Left forelimb (tissue), 1 donor: Measurements from ENCODE around the gene DNAJC27.
"Not testable (repeated sequence)": the region's sequence is repeated elsewhere in the genome, so short reads cannot be mapped to it uniquely, and the experiment has no call there.

ENCODE experiments used
- DNase-seq: peaks from one replicate; pipeline ENCODE4 v3.0.0-alpha.2; 2018; ENCODE audit warnings: low spot score

DNAJC27 gene

DNA sequence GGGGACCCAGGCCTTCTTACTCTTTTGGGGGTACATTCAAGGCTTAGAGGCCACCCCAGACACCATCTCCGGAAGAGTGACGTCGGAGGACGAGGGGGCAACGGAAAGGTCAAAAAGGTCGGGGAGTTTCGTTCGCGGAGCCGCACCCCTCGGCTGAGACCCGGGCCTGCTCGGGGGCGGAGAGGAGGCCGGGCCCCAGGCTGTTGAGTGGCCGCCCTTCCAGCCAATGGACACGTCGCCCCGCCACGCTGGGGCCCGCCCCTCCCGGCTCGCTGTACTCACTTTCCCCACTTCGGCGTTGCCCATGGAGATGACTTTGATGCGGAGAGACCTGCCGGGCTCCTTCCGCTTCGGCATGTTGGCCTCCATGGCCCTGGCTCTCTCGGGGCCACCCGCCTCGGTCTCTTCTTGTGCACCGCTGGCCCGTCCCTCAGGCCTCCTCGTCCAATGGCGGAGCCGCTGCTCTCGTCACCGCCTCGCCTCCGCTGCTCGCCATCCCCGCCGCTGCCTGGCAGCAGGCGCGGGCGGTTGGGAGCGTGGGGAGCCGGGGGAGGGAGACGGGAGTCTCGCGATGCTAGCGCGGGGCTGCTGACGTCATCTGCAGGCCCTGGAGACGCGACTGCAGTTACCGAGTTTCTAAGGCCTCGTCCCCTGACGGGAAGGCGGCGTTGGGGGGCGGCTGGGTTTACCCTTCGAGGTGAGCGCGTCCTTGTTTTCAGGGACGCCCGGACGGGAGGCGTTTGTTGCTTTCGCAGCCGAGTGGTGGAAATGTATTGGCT, at the start of gene DNAJC27:
TSS of gene DNAJC27 (minus strand) at position 420 of the 779 bp plus-strand sequence. CDS start at position 369, 51 bp downstream.
- peak; percentile 99 for DNase-seq

DNA sequence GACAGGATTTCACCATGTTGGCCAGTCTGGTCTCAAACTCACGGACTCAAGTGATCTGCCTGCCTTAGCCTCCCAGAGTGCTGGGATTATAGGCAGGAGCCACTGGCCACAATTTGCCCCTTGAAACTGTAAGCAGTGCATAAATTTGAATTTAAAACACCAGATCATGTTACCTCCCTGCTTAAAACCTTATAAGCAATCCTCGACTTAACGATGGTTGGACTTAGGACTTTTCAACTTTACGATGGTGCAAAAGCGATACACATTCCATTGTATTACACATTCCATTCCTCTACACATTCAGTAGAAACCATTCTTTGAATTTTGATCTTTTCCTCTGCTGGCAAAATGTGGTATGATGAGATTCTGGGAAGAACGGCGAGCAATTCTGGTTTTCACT, 46.9 kb upstream of the DNAJC27 start:
- no peak for DNase-seq

DNA sequence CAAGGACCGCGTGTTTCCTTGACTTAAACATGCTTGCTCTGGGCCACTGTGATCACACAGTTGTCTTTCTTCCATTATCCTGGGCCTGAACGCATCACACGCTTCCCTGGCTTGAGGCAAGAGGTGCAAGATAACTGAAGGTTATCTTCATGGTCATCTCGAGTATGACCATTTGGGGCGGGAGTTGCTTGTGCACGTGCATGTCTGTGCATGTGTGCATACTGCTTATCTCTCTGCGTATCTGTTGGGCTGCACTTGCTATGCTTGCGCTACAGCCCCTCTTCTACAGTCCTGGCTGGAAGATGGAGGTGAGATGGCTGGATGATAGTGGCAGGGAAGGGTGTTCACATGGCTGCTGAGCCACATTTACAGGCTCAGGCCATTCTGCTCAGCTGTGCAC, 42.9 kb upstream of the DNAJC27 start:
- DNase-seq = no peak

DNA sequence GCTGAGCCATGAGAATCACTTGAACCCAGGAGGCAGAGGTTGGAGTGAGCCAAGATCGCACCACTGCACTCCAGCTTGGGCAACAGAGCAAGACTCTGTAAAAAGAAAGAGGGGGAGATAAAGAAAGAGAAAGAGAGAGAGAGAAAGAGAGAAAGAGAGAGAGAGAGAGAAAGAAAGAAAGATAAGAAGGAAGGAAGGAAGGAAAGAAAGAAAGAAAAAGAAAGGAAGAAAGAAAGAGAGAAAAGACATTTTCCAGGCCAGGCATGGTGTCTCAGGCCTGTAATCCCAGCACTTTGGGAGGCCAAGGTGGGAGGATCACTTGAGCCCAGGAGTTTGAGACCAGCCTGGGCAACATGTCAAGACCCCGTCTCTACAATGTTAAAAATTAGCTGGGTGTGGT, 39.6 kb upstream of the DNAJC27 start:
- DNase-seq = not testable (repeated sequence)

DNA sequence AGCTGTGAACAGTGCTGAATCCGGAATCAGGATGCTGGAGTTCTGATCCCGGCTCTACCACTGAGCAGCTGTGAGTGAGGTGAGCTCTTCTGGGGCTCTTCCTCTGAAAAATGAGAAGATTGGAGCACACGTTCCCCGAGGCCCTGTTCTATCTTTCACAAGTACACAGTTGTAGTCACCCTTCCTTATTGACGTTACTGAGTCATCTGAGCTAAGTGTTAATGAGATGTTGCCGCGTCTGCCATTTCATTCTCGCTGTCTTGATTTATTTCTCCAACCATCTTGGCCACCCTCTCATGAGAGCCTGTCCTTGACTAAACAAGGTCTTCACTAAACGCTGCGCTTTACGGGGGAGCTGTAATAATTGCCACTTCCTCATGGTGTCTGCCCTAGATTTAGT, 38.2 kb upstream of the DNAJC27 start:
- no peak for DNase-seq

DNA sequence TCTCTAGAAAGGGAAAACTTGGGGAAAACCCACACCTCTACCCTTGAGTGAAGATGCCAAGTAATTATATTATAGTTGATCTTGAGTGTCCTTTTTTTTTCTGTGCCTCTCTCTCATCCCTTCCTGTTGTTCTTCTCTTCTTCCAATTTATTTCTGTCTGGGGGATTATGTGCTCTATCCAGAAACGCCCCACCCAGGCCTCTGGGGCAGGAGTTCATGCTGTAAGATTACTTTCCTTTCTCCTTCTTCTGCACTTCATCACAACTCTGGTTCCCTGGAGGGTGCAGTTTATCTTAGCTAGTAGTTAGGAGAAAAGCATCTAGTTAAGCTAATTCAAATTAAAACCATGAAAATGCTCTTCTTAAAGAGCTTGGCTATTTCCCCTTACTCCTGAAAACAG, 30.3 kb upstream of the DNAJC27 start:
- DNase-seq = no peak

DNA sequence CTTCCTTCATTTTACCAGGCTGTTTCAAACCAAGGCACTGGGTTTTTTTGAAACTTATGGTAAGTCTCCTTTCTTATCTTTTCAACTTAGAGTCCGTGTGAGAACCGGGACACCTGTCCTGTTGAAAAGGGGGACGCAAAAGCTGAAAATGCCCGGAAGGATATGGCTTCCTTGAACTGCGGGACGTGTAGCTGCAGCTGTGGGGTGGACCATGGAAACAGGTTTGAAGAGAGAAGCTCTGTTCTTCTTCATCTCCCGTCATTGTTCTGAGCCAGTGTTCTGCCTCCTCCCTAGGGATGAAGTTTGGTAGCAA, 29.5 kb upstream of the DNAJC27 start:
- no peak for DNase-seq

DNA sequence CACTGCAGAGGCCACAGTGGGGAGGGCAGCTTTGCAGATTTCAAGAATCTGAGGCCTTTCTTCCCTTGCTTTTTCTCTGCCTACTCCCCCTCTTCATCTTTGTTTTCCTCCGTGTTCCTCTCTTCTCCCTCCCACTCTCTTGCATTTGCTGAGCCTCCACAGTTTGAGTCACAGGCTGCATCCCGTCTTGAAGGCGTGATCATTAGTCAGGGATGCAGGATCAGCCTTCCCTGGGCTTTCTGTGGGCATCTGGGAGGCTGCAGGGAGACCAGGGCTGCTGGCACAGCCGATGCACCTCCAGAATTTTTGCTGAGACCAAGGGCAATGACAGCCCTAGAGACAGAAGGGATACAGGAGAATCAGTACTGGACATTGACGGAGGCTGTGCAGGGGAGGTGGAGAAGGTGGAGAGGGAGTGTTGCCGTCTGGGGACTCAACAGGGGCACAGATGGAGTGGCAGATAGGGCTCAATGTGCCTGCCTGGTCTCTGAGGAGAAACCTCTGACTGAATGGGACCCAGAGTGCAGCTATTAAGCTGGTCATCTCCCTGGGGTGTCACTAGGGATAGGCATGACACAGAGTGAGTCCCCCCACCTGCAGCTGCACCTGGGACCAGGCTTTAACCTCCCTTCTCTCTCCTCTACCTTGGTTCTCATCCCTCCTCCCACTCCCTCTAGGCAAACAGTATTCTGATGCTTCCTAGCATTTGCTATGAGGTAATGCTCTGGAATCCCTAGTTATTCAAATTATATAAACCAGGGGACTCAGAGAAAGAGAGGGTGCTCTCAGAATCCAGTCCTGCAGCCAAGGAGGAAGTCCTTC, 29.0 kb upstream of the DNAJC27 start:
- no peak for DNase-seq

DNA sequence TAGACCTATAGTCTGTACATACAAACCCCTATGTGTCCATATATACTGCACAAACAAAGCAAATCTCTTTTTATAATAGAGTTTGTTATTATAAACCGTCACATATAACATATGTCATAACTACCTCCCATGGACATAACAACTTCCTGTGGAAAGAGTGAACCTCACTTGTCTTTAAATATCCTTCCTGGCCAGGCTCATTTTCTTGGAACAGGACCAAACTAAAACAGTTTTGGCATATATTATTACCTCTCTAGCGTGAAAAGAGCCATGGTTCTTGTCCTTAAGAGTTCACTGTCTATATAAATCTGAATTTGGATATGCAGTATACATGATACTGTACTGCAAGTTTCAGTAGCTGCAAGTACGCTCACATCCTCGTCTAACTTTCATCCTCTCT, 28.3 kb upstream of the DNAJC27 start:
- no peak for DNase-seq

DNA sequence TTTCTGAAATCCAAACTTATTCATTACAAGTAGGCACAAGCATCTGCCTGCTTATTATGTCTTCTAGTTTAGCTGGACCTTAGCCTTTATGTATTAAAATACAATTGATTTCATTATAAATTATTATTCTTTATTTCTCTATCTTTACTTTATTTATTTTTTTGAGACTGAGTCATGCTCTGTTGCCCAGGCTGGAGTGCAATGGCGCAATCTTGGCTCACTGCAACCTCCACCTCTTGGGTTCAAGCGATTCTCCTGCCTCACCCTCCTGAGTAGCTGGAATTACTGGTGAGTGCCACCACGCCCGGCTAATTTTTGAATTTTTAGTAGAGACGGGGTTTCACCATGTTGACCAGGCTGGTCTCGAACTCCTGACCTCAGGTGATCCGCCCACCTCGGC, 27.3 kb upstream of the DNAJC27 start:
- not testable (repeated sequence) for DNase-seq

DNA sequence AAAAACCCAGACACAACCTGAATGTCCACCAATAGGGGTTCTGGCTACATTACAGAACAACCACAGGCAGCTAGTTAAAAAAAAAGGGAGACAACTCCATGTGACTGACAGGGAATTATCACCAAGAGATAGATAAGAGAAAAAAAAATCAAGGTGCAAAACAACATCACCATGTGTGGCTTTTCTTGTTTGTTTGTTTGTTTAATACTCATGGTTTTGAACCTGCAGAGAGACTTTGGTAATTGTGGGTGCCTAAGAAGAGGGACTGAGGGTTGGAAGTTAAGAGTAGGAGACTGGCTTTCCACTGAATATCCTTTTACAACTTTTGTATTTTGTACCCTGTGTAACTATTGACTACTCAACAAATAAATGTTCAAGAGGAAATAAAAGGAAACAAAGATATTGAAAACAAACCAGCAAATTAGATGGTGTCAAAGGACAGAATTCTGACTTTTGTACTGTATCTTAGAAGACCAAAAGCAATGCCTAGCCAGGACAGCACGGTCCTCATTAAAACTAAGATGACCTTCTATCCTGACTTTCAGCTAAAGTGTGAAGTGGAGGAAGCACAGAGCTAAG, 22.5 kb upstream of the DNAJC27 start:
- DNase-seq = no peak

DNA sequence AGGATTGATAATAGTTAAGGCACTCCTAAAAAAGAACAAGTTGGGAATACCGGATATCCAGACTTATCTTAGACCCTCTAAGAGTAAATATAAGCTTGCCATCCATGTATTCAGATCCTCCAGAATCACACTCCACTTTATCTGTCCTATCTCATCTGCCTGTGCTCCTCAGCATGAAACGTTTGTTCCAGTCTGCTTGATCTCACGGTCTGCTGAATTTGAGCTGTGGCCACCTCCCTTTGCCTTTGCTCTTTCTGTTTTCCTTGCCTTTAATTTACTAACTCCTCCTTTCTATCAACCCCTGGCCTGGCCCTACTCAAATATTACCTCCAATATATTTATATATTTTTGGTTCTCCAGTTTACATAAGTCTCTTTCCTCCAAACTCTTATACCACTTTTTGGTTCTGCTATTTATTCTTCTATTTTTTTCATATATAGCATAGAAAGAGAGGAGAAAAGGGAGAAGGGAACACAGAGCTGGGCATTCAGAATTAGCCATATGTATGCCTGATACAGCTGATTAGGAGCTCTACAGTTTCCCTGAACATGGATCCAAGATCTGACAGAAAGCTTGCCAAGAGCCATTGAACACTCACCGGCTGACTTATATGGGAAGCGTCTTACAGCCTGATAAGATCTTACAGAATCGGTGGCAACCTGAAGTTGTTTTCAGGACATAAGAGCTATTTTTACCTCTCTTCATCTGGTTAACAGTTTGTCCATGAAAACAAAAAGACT, 21.8 kb upstream of the DNAJC27 start:
- DNase-seq = no peak

DNA sequence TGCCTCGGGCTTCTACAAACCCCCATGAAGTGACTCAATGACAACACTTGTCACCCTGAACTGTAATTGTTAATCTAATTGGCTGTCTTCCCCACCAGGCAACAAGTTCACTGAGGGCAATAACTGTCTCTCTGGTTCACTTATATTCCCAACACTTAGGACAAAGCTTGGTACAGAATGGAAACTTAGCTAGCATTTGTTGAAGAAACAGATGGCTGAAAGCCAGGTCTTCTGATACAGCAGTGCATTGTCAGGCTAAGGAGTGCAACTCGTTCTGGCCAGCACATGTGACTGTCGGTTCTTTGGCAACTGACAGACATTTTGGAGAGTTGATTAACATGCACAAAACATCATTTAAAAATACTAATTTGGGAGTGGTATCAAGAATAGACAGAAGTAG, 14.6 kb upstream of the DNAJC27 start:
- no peak for DNase-seq

DNA sequence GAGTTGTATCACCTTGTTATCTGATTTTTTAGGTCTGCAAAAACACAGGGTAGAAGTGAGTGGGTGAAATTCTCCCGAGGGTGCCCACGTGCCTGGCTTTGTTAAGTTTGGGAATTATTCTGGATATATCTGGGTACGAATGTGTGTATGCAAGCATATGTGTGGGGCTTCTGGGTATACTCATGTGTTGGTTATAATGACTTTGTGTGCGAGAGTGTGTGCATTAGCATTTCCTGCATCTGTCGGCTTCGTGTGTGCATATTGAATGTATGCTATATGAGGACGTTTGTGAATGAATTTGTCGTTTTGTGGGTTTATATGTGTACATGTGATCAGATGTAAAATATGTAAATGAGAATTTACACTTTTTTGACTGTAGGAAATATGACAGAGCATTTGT, 13.8 kb upstream of the DNAJC27 start:
- no peak for DNase-seq

DNA sequence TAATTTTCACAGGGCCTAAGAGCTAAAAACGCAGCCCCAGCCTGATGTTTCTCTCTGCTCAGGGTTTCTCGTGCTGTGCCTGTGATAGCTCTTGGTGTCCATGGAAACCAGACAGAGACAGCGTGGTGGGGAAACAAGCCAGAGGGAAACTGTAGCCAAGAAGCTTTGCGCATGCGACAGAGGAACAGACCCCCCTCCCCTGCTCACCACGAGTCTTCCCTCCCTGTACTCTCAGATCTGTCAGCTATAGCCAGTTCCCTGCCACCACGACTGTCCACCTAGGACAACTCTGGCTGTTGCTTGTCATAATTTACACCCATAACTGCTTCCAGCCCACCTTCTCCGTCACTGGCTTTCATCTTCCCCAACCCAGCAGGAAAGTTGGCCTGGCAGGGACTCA, 13.2 kb upstream of the DNAJC27 start:
- DNase-seq = peak; percentile 88

DNA sequence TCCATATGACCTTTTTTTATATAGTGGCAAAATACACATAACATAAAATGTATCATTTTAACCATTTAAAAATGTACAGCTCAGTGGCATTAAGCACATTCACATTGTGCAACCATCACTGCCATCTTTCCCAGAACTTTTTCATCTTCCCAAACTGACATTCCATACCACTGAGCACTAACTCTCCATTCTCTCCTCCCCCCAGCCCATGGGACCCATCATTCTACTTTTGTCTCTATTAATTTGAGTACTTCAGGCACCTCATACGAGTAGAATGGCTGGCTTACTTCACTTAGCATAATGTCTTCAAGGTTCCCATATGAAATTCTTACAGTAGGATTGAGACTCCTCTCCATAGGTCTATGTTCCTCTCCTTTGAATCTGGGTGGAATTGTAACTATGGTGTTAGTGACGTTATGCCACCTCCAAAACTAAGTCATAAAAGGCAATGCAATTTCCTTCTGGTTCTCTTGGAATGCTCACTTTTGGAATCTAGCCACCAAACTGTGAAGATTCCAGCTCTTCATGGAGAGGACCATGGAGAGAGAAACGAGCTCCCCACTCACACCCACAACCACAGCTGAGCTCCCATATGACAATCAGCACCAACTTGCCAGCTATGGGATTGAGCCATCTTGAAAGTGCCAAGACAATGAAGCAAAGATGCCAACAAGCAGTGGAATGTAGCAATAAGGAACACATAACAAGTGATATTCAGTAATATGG, 9.8 kb upstream of the DNAJC27 start:
- no peak for DNase-seq

DNA sequence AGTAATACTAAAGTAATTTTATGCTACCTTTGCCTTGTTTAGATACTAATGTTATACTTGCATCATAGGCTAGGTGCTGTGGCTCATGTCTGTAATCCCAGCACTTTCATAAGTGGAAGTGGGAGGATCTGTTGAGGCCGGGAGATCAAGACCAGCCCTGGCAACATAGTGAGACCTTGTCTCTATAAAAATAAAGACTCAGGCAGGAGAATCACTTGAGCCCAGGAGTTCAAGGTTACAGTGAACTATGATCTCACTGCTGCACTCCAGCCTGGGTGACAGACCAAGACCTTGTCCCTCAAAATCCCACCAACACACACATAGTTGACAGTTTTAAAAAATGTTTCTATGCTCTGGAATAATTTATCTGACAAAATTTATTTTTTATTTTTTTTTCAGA, 6.9 kb upstream of the DNAJC27 start:
- no peak for DNase-seq

DNA sequence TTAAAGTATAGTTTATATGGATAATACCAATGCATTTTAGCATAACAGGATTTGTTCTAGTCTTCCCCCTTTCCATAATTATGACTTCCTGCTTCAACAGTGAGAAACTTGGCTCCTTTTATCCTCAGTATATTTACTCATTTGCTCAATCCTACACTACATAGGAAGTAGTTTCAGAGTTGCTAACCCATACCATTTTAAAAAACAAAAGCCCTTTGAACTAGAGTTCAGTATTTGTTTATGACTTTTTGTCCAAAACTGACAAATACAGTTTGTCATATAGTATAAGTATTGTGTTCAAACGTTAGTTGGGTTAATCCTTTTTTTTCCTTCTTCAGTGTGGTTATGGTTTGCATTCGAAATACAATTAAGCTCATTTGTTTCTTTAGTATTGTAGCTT, 5.9 kb upstream of the DNAJC27 start:
- DNase-seq = no peak

DNA sequence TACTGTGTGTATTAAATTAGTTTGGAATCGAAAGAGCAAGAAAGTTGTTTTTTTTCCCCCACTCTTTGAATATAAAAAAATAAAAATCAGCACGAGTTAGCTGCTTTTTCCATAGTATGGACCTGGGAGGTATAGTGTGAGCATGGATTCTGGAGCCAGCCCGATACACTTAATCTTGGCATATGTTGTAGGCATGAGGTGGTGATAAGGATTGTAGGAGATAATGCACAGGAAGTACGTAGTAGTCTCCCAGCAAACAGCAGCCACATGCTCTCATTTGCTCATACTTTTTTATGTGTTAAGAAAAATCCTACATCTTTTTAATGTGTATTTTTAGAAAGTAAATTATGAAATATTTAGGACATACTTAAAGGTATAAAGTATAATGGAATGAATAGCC, 2.1 kb upstream of the DNAJC27 start:
- no peak for DNase-seq

DNA sequence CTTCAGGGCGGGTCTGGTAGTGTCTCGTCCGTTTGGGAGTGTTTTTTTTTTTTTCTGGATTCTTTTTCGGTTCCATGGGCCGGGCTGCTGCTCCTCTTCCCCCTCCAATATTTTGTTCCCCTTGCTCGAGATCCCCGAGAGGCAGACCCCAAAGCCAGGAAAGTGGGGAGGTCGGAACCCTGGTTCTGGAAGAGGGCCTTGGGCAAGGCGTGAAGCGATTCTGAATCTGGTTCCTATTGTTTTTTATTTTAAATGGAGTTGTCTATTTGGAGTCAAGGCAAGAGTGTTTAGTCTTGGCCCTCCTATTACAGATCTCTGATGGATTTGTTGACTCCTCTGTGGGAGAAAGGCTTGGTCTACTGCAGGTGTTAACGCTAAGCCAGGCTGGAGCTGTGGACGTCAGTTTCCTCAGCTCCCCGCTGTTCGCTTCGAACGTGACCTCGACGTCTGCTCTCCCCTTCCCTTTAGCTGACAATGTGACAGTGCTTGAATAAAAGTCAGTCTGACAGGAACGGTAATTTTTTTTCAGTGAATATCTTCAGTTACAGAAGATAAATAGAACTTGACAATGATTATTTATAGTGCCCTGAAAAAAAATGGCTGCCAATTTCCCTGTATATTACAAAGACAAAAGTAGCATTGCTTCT, 683 bp upstream of the DNAJC27 start:
- DNase-seq = no peak

DNA sequence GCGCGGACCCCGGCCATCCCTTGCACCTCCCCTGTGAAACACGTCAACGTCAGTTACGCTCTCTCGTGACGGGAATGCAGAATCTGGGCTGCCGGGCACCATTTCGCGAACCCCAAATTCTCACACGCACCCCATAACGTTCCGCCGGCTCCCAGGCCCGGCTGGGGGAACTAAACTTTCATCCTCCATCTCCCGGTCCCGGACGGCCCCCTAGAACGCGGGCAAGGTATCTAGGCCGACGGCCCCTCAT, 544 bp downstream of the DNAJC27 start:
- DNase-seq = no peak
